Measurements from ENCODE around the gene IMMP2L.
"Not testable (repeated sequence)": the region's sequence is repeated elsewhere in the genome, so short reads cannot be mapped to it uniquely, and the experiment has no call there.

IMMP2L gene

GRCh38 chr7:111509288-111509687 is 53.0 kb downstream of the IMMP2L start:
- no peak for DNase-seq (ENCODE audit: low read depth in 2 of 2)

GRCh38 chr7:111508387-111508786 is 53.9 kb downstream of the IMMP2L start:
- no peak for DNase-seq (ENCODE audit: low read depth in 2 of 2)

GRCh38 chr7:111505422-111505821 is 56.9 kb downstream of the IMMP2L start:
- not testable (repeated sequence) for DNase-seq (ENCODE audit: low read depth in 2 of 2)

- not testable (repeated sequence) for DNase-seq (ENCODE audit: low read depth in 2 of 2)
These were observed 60.5 kb downstream of the IMMP2L start for GRCh38 chr7:111501799-111502198.

GRCh38 chr7:111499027-111499426 is 63.3 kb downstream of the IMMP2L start:
- peak in 1 of 2 donors; percentile 9 for DNase-seq (ENCODE audit: low read depth in 2 of 2)

- no peak for DNase-seq (ENCODE audit: low read depth in 2 of 2)
These were observed 63.8 kb downstream of the IMMP2L start for GRCh38 chr7:111498391-111499007.

- DNase-seq (ENCODE audit: low read depth in 2 of 2): no peak
These were observed 67.0 kb downstream of the IMMP2L start for GRCh38 chr7:111495173-111495810.

GRCh38 chr7:111492234-111492633 is 70.1 kb downstream of the IMMP2L start:
- DNase-seq (ENCODE audit: low read depth in 2 of 2): no peak

GRCh38 chr7:111486472-111487142 is 75.7 kb downstream of the IMMP2L start:
- no peak for DNase-seq (ENCODE audit: low read depth in 2 of 2)

- DNase-seq (ENCODE audit: low read depth in 2 of 2): no peak
These were observed 76.5 kb downstream of the IMMP2L start for GRCh38 chr7:111485701-111486380.

- no peak for DNase-seq (ENCODE audit: low read depth in 2 of 2)
These were observed 79.2 kb downstream of the IMMP2L start for GRCh38 chr7:111483078-111483477.

- DNase-seq (ENCODE audit: low read depth in 2 of 2): no peak
These were observed 84.6 kb downstream of the IMMP2L start for GRCh38 chr7:111477462-111478225.

GRCh38 chr7:111476586-111477293 is 85.6 kb downstream of the IMMP2L start:
- DNase-seq (ENCODE audit: low read depth in 2 of 2): no peak

GRCh38 chr7:111475959-111476358 is 86.3 kb downstream of the IMMP2L start:
- DNase-seq (ENCODE audit: low read depth in 2 of 2): no peak

- DNase-seq (ENCODE audit: low read depth in 2 of 2): no peak
These were observed 86.9 kb downstream of the IMMP2L start for GRCh38 chr7:111475419-111475748.

- DNase-seq (ENCODE audit: low read depth in 2 of 2): no peak
These were observed 87.4 kb downstream of the IMMP2L start for GRCh38 chr7:111474723-111475418.

GRCh38 chr7:111473449-111474198 is 88.7 kb downstream of the IMMP2L start:
- no peak for DNase-seq (ENCODE audit: low read depth in 2 of 2)

GRCh38 chr7:111470998-111471397 is 91.3 kb downstream of the IMMP2L start:
- no peak for DNase-seq (ENCODE audit: low read depth in 2 of 2)

GRCh38 chr7:111469894-111470293 is 92.4 kb downstream of the IMMP2L start:
- not testable (repeated sequence) for DNase-seq (ENCODE audit: low read depth in 2 of 2)

GRCh38 chr7:111465774-111466173 is 96.5 kb downstream of the IMMP2L start:
- DNase-seq (ENCODE audit: low read depth in 2 of 2): not testable (repeated sequence)

Measured in stimulated activated CD4-positive, alpha-beta T cell treated with anti-CD3 and anti-CD28 coated beads, Interleukin-15, amount 100 ng/mL, for 48 hours (primary cell).